PC-9 (cell line): ENCODE results near the gene C9orf78. TPM values are rescaled to one million over a fixed set of nuclear protein-coding genes. Genes with fewer than 3 reads are reported as not detected.

Experiments
- BruUV-seq: library from RNA; stranded (reverse); fragments of 400-500 nt; replicated peaks from 2 replicates; lab custom pipeline; 2021; lab: Mats Ljungman, UMichigan
- CTCF ChIA-PET: fragments of 300-600 bp; sonication (Branson Sonifier 250); formaldehyde crosslinking; loops from one replicate; lab custom pipeline; 2022; ENCODE audit warnings: antibody characterized with exemption; lab: Charles Lee
- POLR2A ChIA-PET: fragments of 300-600 bp; sonication (Branson Sonifier 250); formaldehyde crosslinking; loops from one replicate; lab custom pipeline; 2022; ENCODE audit warnings: antibody characterized with exemption; ENCODE audit not compliant: unreplicated experiment; lab: Charles Lee
- DNase-seq, 2 experiments: peaks; one replicate each; pipeline versions ENCODE4 v3.0.0 to v3.0.0-alpha.2; 2015 to 2022; ENCODE audit warnings: mixed read lengths in 1 of 2
- H2AFZ ChIP-seq: fragments of 200-600 bp; sonication (generic); 2 replicates; pipeline ENCODE4 v1.8.1; 2017; ENCODE audit warnings: antibody characterized with exemption
- H3F3A ChIP-seq: fragments of 200-600 bp; sonication (generic); 2 replicates; pipeline ENCODE4 v1.8.1; 2017; ENCODE audit warnings: antibody characterized with exemption, mild to moderate bottlenecking, low read depth; ENCODE audit not compliant: insufficient read depth
- H3K27ac ChIP-seq: fragments of 200-600 bp; sonication (generic); 2 replicates; pipeline ENCODE4 v1.6.1; 2016; ENCODE audit warnings: mixed run types
- H3K27me3 ChIP-seq: fragments of 200-600 bp; sonication (generic); 2 replicates; pipeline ENCODE4 v1.6.1; 2016; ENCODE audit warnings: low read depth, mixed run types; ENCODE audit not compliant: insufficient read depth
- H3K36me3 ChIP-seq: fragments of 200-600 bp; sonication (generic); 2 replicates; pipeline ENCODE4 v1.6.1; 2016; ENCODE audit warnings: low read depth, mixed run types
- H3K4me1 ChIP-seq: fragments of 200-600 bp; sonication (generic); replicated peaks from 2 replicates; pipeline ENCODE4 v1.6.1; 2016; ENCODE audit warnings: mixed run types; ENCODE audit not compliant: insufficient read depth
- H3K4me2 ChIP-seq: fragments of 200-600 bp; sonication (generic); 2 replicates; pipeline ENCODE4 v1.6.1; 2017; ENCODE audit warnings: mixed run types
- H3K4me3 ChIP-seq: fragments of 200-600 bp; sonication (generic); 2 replicates; pipeline ENCODE4 v1.6.1; 2016; ENCODE audit warnings: mixed run types
- H3K79me2 ChIP-seq: fragments of 200-600 bp; sonication (generic); 2 replicates; pipeline ENCODE4 v1.6.1; 2017; ENCODE audit warnings: low read depth, mixed run types
- H3K9me2 ChIP-seq: fragments of 200-600 bp; sonication (generic); 2 replicates; pipeline ENCODE4 v1.8.1; 2017; ENCODE audit warnings: mild to moderate bottlenecking; ENCODE audit not compliant: insufficient read depth
- H3K9me3 ChIP-seq: fragments of 200-600 bp; sonication (generic); 2 replicates; pipeline ENCODE4 v1.8.1; 2016; ENCODE audit warnings: low read depth; ENCODE audit not compliant: insufficient read depth
- H4K20me1 ChIP-seq: fragments of 200-600 bp; sonication (generic); 2 replicates; pipeline ENCODE4 v1.8.1; 2017; ENCODE audit not compliant: insufficient read depth
- CTCF ChIP-seq: fragments of 200-600 bp; sonication (generic); conservative IDR thresholded peaks from 2 replicates; pipeline ENCODE4 v1.6.1; 2017; ENCODE audit warnings: mixed run types, antibody characterized with exemption, mild to moderate bottlenecking, moderate library complexity
- EZH2 ChIP-seq: fragments of 200-600 bp; sonication (generic); IDR thresholded peaks from 2 replicates; pipeline ENCODE4 v1.8.0; 2017; ENCODE audit warnings: antibody characterized with exemption, low read depth
- intact Hi-C: fragments of 100-400 bp; cut with micrococcal nuclease; formaldehyde crosslinking; loops from one replicate; pipeline ENCODE4 v1.10.0; 2022; ENCODE audit not compliant: unreplicated experiment
- total RNA-seq: library from RNA; stranded (reverse); gene quantifications from 2 replicates; pipeline ENCODE4 v1.2.3, GENCODE V29; 2021

Gene C9orf78
- total RNA-seq, 1 experiment from 2014 or later: 51.7 TPM

DNA sequence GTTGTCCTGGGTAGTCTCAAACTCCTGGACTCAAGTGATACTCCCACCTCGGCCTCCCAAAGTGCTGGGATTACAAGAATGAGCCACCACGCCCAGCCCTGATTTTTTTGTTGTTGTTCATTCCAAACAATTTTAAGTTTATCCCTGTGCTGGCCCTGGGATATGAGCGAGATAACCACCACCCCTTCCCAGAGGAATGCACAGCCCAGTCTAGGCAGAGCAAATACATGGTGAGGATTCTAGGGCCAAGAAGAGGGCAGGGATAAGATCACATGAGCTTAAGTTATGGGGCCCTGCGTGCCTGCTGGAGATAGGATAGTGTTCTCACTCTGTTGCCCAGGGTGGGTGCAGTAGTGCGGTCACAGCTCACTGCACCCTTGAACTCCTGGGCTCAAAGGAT, 53.1 kb downstream of the C9orf78 start:
- CTCF ChIA-PET: interaction anchor here (0.6 to 1.6 kb wide), 5 partner anchors 9 to 61 kb away, joined by 4 to 6 read pairs (median 5); no protein-coding TSS in a partner anchor

GRCh38 chr9:129781131-129781530, 53.9 kb downstream of the C9orf78 start:
- H3K9me2 ChIP-seq: no peaks in the 10 kb centered on the region
- TF ChIP-seq EZH2 (no peak), CTCF (no peak)
- H3K4me3 ChIP-seq: no peak overlapping the region
- H3K4me2 ChIP-seq: no peak overlapping the region
- no peak overlapping the region for H2AFZ ChIP-seq
- peaks cover 28% of the 10 kb centered on the region for H3F3A ChIP-seq
- DNase-seq: no peak
- no peaks in the 10 kb centered on the region for H3K36me3 ChIP-seq
- H3K27ac ChIP-seq: no peak overlapping the region
- H3K79me2 ChIP-seq: no peaks in the 10 kb centered on the region
- CTCF ChIA-PET: interaction anchor here (0.5 to 1.6 kb wide), 5 partner anchors 17 to 60 kb away, joined by 3 to 6 read pairs (median 4); no protein-coding TSS in a partner anchor
- intact Hi-C loops: no loop called here
- H3K9me3 ChIP-seq: no peaks in the 10 kb centered on the region
- H4K20me1 ChIP-seq: no peaks in the 10 kb centered on the region
- POLR2A ChIA-PET: interaction anchor here (0.6 kb wide), 1 partner anchor 29 kb away, joined by 4 read pairs; no protein-coding TSS in a partner anchor
- no peaks in the 10 kb centered on the region for H3K27me3 ChIP-seq
- BruUV-seq: no TSS peak
- peaks cover 53% of the 10 kb centered on the region for H3K4me1 ChIP-seq

More for the DNA sequence above, 53.1 kb downstream of the C9orf78 start:
- no peak for DNase-seq
- Histone ChIP-seq H3F3A (peaks cover 21% of the 10 kb centered on the region), H3K4me3 (no peak overlapping the region), H3K4me2 (no peak overlapping the region), H4K20me1 (no peaks in the 10 kb centered on the region), H3K9me3 (no peaks in the 10 kb centered on the region), H3K4me1 (peaks cover 45% of the 10 kb centered on the region), H3K27me3 (no peaks in the 10 kb centered on the region), H3K36me3 (no peaks in the 10 kb centered on the region), H3K27ac (no peak overlapping the region), H3K9me2 (no peaks in the 10 kb centered on the region), H3K79me2 (no peaks in the 10 kb centered on the region), H2AFZ (no peak overlapping the region)
- POLR2A ChIA-PET: no interaction called here
- no TSS peak for BruUV-seq
- no peak for TF ChIP-seq CTCF
- TF ChIP-seq EZH2: no peak
- intact Hi-C loops: no loop called here

DNA sequence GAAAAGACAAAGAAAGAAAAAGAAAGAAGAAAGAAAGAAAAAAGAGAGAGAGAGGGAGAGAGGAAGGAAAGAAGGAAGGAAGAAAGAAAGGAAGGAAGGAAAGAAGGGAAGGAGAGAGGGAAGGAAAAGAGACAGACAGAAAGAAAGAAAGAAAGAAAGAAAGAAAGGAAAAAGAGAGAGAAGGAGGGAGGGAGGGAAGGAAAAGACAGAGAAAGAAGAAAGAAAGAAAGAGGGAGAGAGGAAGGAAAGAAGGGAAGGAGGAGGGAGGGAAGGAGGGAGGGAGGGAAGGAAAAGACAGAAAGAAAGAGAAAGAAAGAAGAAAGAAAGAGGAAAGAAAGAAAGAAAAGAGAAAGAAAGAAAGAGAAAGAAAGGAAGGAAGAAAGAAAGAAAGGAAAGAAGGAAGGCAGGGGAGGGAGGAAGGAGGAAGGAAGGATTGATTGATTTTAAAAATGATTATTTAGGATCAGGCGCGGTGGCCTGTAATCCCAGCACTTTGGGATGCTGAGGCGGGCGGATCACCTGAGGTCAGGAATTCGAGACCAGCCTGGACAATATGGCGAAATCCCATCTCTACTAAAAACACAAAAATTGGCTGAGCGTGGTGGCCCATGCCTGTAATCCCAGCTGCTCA, 55.4 kb downstream of the C9orf78 start:
- CTCF ChIA-PET: no interaction called here

More for the DNA sequence above, 55.4 kb downstream of the C9orf78 start:
- no peak overlapping the region for H3K4me3 ChIP-seq
- DNase-seq: no peak
- intact Hi-C loops: no loop called here
- H4K20me1 ChIP-seq: no peaks in the 10 kb centered on the region
- H3K27me3 ChIP-seq: no peaks in the 10 kb centered on the region
- H3K27ac ChIP-seq: no peak overlapping the region
- no peak overlapping the region for H2AFZ ChIP-seq
- no peaks in the 10 kb centered on the region for H3K9me3 ChIP-seq
- no peaks in the 10 kb centered on the region for H3K9me2 ChIP-seq
- no TSS peak for BruUV-seq
- no peaks in the 10 kb centered on the region for H3K79me2 ChIP-seq
- POLR2A ChIA-PET: no interaction called here
- H3K4me1 ChIP-seq: peaks cover 68% of the 10 kb centered on the region
- no peak for TF ChIP-seq EZH2
- no peak for TF ChIP-seq CTCF
- H3K36me3 ChIP-seq: no peaks in the 10 kb centered on the region
- H3K4me2 ChIP-seq: no peak overlapping the region
- peaks cover 30% of the 10 kb centered on the region for H3F3A ChIP-seq
